PC-3 (cell line): ENCODE measurements around the gene TSSK2. TPM values are rescaled to one million over a fixed set of nuclear protein-coding genes. Genes with fewer than 3 reads are reported as not detected.

Experiments used
- ATAC-seq: fragments of 200-7000 bp; cut with Tn5 transposase; 2 replicates; pipeline ENCODE4 v1.9.1; 2020; ENCODE audit warnings: mild to moderate bottlenecking, moderate library complexity
- BruUV-seq: library from RNA; stranded (reverse); fragments of 400-500 nt; replicated peaks from 2 replicates; lab custom pipeline; 2021; lab: Mats Ljungman, UMichigan
- CTCF ChIA-PET: fragments of 300-600 bp; sonication (Branson Sonifier 250); formaldehyde crosslinking; loops from one replicate; lab custom pipeline; 2022; ENCODE audit warnings: antibody characterized with exemption; lab: Charles Lee
- POLR2A ChIA-PET: fragments of 300-600 bp; sonication (Branson Sonifier 250); formaldehyde crosslinking; loops from one replicate; lab custom pipeline; 2022; ENCODE audit warnings: antibody characterized with exemption; ENCODE audit not compliant: unreplicated experiment; lab: Charles Lee
- DNase-seq: peaks from one replicate; pipeline ENCODE4 v3.0.0-alpha.2; 2015
- H2AFZ ChIP-seq: fragments of 300-600 bp; sonication (generic); 2 replicates; pipeline ENCODE4 v1.6.0; 2016; ENCODE audit warnings: antibody characterized with exemption, low read length
- H3F3A ChIP-seq: fragments of 300-600 bp; sonication (generic); one replicate; pipeline ENCODE4 v1.6.0; 2017; ENCODE audit warnings: antibody characterized with exemption, low read length, control low read depth, mild to moderate bottlenecking; ENCODE audit not compliant: unreplicated experiment
- H3K27ac ChIP-seq: fragments of 300-600 bp; sonication (generic); 2 replicates; pipeline ENCODE4 v1.5.1; 2016; ENCODE audit warnings: mild to moderate bottlenecking, low read length
- H3K27me3 ChIP-seq: fragments of 300-600 bp; sonication (generic); 2 replicates; pipeline ENCODE4 v1.6.1; 2016; ENCODE audit warnings: low read length, mixed read lengths
- H3K36me3 ChIP-seq: fragments of 300-600 bp; sonication (generic); 2 replicates; pipeline ENCODE4 v1.6.1; 2016; ENCODE audit warnings: low read depth, mixed run types, low read length, mixed read lengths
- H3K4me1 ChIP-seq: fragments of 300-600 bp; sonication (generic); 2 replicates; pipeline ENCODE4 v1.5.1; 2016; ENCODE audit warnings: low read length; ENCODE audit not compliant: insufficient read depth
- H3K4me2 ChIP-seq: fragments of 300-600 bp; sonication (generic); 2 replicates; pipeline ENCODE4 v1.6.0; 2016; ENCODE audit warnings: low read length
- H3K4me3 ChIP-seq: fragments of 300-600 bp; sonication (generic); 2 replicates; pipeline ENCODE4 v1.5.1; 2016; ENCODE audit warnings: mild to moderate bottlenecking, low read length, mixed read lengths
- H3K79me2 ChIP-seq: fragments of 300-600 bp; sonication (generic); 2 replicates; pipeline ENCODE4 v1.6.1; 2017; ENCODE audit warnings: low read length, mixed read lengths
- H3K9ac ChIP-seq: fragments of 300-600 bp; sonication (generic); 2 replicates; pipeline ENCODE4 v1.6.0; 2016; ENCODE audit warnings: mild to moderate bottlenecking, low read length
- H3K9me2 ChIP-seq: fragments of 300-600 bp; sonication (generic); replicated peaks from 2 replicates; pipeline ENCODE4 v1.6.1; 2016; ENCODE audit warnings: mixed run types, low read length, mixed read lengths
- H3K9me3 ChIP-seq: fragments of 300-600 bp; sonication (generic); 2 replicates; pipeline ENCODE4 v1.6.1; 2016; ENCODE audit warnings: low read length, mixed read lengths
- H4K20me1 ChIP-seq: fragments of 300-600 bp; sonication (generic); 2 replicates; pipeline ENCODE4 v1.6.1; 2016; ENCODE audit warnings: low read length, mixed read lengths
- EZH2 ChIP-seq: fragments of 300-600 bp; sonication (generic); IDR thresholded peaks from one replicate; pipeline ENCODE4 v1.6.1; 2017; ENCODE audit warnings: antibody characterized with exemption, mild to moderate bottlenecking, low read length; ENCODE audit not compliant: unreplicated experiment
- EZH2phosphoT487 ChIP-seq: fragments of 300-600 bp; sonication (generic); IDR thresholded peaks from 2 replicates; pipeline ENCODE4 v1.6.1; 2018; ENCODE audit warnings: mild to moderate bottlenecking, antibody characterized with exemption, low read length, borderline replicate concordance
- intact Hi-C: fragments of 100-400 bp; cut with micrococcal nuclease; formaldehyde crosslinking; loops from 2 replicates; pipeline ENCODE4 v1.9.0; 2023
- total RNA-seq: library from RNA; depleted of rRNA; stranded (reverse); fragments of >200 nt; gene quantifications from 2 replicates; pipeline ENCODE4 v1.2.3, GENCODE V29; 2014
- TF ChIP-seq, protein P1 (sequence below): fragments of 300-600 bp; sonication (generic); conservative IDR thresholded peaks from 2 replicates; pipeline ENCODE4 v1.5.1; 2017; ENCODE audit warnings: antibody characterized with exemption, low read depth, mild to moderate bottlenecking, low read length

TSSK2 gene
- total RNA-seq, 1 experiment from 2014 or later: not detected

DNA sequence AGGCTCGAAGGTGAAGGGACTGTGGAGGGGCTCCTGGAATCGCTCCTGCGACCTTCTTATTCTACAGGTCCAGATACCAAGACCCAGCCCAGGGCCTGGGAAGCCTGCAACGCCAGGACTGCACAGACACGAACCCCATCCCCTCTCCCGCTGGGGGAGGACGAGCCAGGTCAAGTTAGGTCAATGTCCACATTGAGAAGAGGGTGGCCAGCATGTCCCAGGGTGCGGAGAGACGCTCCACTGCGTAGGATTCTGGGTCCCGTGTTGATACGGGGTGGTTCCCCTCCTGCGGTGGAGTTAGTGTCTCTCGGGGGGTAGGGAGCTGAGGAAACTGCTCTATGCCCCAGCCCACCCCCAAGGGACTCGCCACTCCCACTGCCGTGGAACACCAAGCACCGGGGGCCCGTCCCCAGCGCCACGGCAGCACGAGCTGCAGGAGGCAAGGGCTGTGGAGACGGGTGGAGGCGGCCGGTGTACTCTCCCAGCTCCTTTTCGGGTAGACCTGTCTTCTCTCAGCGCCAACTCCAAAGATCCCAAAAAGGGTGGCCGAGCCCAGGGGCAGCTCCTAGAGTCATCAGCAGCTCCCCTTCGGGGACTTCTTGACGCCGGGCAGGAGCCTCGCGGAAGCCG is 17.4 kb downstream of the TSSK2 start:
- CTCF ChIA-PET: no interaction called here
- Histone ChIP-seq H3K4me2 (no peak overlapping the region), H3K9me2 (no peaks in the 10 kb centered on the region), H2AFZ (no peak overlapping the region), H3K27me3 (peaks cover 14% of the 10 kb centered on the region; the same call in 1 of the 2 replicates), H3K9ac (no peak overlapping the region), H3K4me3 (no peak overlapping the region), H3K4me1 (no peaks in the 10 kb centered on the region), H4K20me1 (no peaks in the 10 kb centered on the region), H3K79me2 (peaks cover 9% of the 10 kb centered on the region), H3K27ac (no peak overlapping the region), H3K9me3 (no peaks in the 10 kb centered on the region), H3K36me3 (no peaks in the 10 kb centered on the region), H3F3A (no peaks in the 10 kb centered on the region)
- BruUV-seq: no TSS peak
- no peak for DNase-seq
- POLR2A ChIA-PET: no interaction called here
- TF ChIP-seq, protein P1, sequence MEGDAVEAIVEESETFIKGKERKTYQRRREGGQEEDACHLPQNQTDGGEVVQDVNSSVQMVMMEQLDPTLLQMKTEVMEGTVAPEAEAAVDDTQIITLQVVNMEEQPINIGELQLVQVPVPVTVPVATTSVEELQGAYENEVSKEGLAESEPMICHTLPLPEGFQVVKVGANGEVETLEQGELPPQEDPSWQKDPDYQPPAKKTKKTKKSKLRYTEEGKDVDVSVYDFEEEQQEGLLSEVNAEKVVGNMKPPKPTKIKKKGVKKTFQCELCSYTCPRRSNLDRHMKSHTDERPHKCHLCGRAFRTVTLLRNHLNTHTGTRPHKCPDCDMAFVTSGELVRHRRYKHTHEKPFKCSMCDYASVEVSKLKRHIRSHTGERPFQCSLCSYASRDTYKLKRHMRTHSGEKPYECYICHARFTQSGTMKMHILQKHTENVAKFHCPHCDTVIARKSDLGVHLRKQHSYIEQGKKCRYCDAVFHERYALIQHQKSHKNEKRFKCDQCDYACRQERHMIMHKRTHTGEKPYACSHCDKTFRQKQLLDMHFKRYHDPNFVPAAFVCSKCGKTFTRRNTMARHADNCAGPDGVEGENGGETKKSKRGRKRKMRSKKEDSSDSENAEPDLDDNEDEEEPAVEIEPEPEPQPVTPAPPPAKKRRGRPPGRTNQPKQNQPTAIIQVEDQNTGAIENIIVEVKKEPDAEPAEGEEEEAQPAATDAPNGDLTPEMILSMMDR: no peak
- TF ChIP-seq EZH2phosphoT487: no peak
- no peak for TF ChIP-seq EZH2
- no peak for ATAC-seq
- intact Hi-C loops: no loop called here

DNA sequence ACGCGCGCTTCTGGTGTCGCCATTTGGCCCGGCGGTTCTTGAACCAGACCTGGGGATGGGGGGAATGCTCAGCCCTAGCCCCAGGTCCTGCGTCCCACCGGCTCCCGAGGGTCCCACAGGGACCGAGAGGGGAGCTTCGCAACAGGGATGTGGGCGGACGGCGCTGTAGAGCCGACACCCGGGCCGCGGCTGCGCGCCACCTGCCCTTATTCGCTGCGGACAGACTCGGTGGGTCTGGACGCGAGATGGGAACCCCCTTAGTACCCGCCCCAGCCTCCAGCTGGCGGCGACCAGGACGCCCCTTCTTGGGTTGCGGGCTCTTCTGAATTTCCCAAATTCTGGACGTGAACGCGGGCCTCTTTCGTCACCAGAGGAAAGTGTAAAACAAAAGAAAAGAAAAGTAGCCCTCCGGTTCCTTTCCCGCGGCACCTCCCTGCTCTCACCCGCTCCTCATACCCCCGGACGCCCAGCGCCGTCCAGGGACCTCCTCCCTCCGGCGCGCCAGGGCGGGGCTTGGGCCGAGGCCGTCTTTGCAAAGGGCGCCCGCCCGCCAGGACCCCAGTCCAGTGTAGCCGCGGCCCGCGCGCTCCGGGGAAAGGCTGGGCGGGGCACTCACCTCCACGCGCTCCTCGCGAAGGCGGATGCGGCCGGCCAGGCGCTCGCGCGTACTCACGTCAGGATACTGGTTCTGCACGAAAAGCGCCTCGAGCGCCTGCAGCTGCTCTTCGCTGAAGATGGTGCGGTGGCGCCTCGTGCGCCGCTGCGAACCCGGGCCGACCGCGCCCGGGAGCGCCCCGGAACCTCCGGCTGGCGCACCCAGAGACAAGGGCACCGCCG is 18.2 kb downstream of the TSSK2 start:
- Histone ChIP-seq H3K4me2 (no peak overlapping the region), H3K9me2 (no peaks in the 10 kb centered on the region), H3K9me3 (no peaks in the 10 kb centered on the region), H3K4me1 (no peaks in the 10 kb centered on the region), H3K79me2 (peaks cover 1% of the 10 kb centered on the region), H2AFZ (no peak overlapping the region), H3K27me3 (peaks cover 14% of the 10 kb centered on the region; the same call in 1 of the 2 replicates), H3K9ac (no peak overlapping the region), H3K36me3 (no peaks in the 10 kb centered on the region), H4K20me1 (no peaks in the 10 kb centered on the region), H3K4me3 (no peak overlapping the region), H3K27ac (no peak overlapping the region), H3F3A (no peaks in the 10 kb centered on the region)
- ATAC-seq (no peak), DNase-seq (no peak)
- POLR2A ChIA-PET: no interaction called here
- no TSS peak for BruUV-seq
- CTCF ChIA-PET: no interaction called here
- no peak for TF ChIP-seq EZH2phosphoT487
- TF ChIP-seq, protein P1: no peak
- TF ChIP-seq EZH2: no peak
- intact Hi-C loops: no loop called here

DNA sequence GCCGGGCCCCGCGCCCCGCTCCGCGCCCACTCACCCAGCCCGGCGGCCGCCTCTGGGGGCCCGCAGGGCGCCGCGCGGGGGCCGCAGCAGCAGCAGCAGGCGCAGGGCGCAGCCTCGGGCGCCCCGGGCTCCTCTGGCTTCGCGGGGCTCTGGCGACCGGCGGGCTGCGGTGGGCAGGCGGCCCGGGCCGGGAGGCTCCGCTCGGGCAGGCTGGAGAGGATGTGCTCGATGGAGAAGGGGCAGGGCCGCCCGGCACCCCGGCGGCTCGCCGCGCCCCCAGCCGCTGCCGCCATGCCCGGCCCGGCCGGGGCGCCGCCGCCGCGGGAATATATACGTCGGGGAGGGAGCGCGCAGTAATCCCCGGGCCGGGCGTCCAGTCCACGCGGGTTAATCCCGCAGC is 18.9 kb downstream of the TSSK2 start, which contains the start of gene GSC2:
Gene GSC2, minus strand, starts transcription at position 302 of the 400 bp plus-strand sequence. Its CDS starts 9 bp downstream, at position 293.
- no peak for DNase-seq
- peaks cover 14% of the 10 kb centered on the region; the same call in 1 of the 2 replicates for H3K27me3 ChIP-seq
- H3K9me2 ChIP-seq: no peaks in the 10 kb centered on the region
- CTCF ChIA-PET: no interaction called here
- POLR2A ChIA-PET: no interaction called here
- no peak within 1 kb of the TSS for H3K4me3 ChIP-seq
- no peak within 1 kb of the TSS for H2AFZ ChIP-seq
- no peak for ATAC-seq
- TF ChIP-seq EZH2: no peak
- no peak within 1 kb of the TSS for H3K27ac ChIP-seq
- no peak within 1 kb of the TSS for H3K4me2 ChIP-seq
- no peaks in the 10 kb centered on the region for H3K4me1 ChIP-seq
- H3K9me3 ChIP-seq: no peaks in the 10 kb centered on the region
- intact Hi-C loops: no loop called here
- H4K20me1 ChIP-seq: no peaks in the 10 kb centered on the region
- BruUV-seq: no TSS peak
- H3F3A ChIP-seq: no peaks in the 10 kb centered on the region
- H3K79me2 ChIP-seq: no peaks in the 10 kb centered on the region
- no peak within 1 kb of the TSS for H3K9ac ChIP-seq
- no peaks in the 10 kb centered on the region for H3K36me3 ChIP-seq
